ENCODE results near the gene AXIN1. TPM values are rescaled to one million over a fixed set of nuclear protein-coding genes. Genes with fewer than 3 reads are reported as not detected.

Gene AXIN1
- total RNA-seq, 1 donor from 2014 or later = 22.4 TPM

DNA sequence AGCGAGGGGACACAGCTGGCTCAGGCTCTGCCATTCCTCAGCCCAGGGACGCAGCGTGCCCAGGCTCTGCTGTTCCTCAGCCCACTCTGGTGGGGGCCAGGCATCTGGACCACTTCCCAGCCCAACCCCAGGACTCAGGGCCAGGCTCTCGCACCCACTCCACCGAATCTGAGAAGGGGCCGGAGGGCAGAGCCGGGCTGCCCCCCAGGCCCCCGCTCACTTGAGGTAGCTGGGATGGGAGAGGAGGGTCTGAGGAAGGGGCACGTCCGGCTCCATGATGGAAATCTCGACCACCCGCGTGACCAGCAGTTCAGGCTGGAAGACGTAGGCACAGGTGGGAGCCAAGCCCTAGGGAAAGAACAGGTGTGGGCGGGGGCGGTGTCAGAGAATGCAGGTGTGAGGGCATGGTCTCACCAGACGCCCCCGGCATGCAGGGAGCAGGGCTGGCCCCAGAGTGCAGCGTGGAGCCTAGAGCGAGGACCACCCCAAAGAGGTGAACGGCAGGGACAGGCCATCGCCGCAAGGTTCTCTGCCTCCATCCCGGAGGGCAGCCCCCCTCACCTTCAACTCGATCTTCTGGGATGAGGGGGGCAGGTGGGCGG is 24.4 kb upstream of the AXIN1 start:
- DNase-seq (no peak), ATAC-seq (no peak)
- intact Hi-C loops (cut with DNase I) = no loop called here
- Histone ChIP-seq H3K27ac (no peak overlapping the region), H3K4me3 (no peak overlapping the region), H3K4me1 (peaks cover 27% of the 10 kb centered on the region), H3K27me3 (ENCODE audit: low read depth) (no peaks in the 10 kb centered on the region), H3K9me3 (no peaks in the 10 kb centered on the region), H3K36me3 (peaks cover 53% of the 10 kb centered on the region)
- TF ChIP-seq CTCF (IDR thresholded peaks at IDR 0.05) = no peak

- intact Hi-C loops (cut with DNase I) = no loop called here
- Histone ChIP-seq H3K4me3 (no peak overlapping the region), H3K36me3 (peaks cover 58% of the 10 kb centered on the region), H3K27me3 (ENCODE audit: low read depth) (no peaks in the 10 kb centered on the region), H3K4me1 (peaks cover 28% of the 10 kb centered on the region), H3K27ac (no peak overlapping the region), H3K9me3 (no peaks in the 10 kb centered on the region)
- TF ChIP-seq CTCF (IDR thresholded peaks at IDR 0.05) = no peak
- ATAC-seq (no peak), DNase-seq (no peak)
These were observed 23.6 kb upstream of the AXIN1 start for GRCh38 chr16:375927-376816.

DNA sequence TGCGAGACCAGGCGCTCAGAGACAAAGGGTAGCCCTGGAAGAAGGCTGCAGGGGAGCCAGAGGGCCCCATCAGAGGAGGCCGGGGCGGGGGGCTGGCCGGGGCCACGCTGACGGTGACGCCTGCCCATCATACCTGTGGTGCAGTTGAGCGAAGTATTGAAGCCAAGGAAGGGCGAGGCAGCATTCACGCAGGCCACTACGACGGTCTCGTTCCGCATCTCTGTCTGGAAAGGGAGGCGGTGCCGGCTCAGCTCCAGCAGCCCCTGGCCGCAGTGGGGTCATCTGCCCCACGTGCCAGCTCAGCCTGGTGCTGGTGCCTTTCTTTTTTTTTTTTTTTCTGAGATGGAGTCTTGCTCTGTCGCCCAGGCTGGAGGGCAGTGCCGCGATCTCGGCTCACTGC is 22.7 kb upstream of the AXIN1 start:
- ATAC-seq (no peak), DNase-seq (no peak)
- no peak overlapping the region for H3K4me3 ChIP-seq
- H3K9me3 ChIP-seq = no peaks in the 10 kb centered on the region
- H3K27ac ChIP-seq = no peak overlapping the region
- intact Hi-C loops (cut with DNase I) = no loop called here
- no peak for TF ChIP-seq CTCF (IDR thresholded peaks at IDR 0.05)
- H3K4me1 ChIP-seq = peaks cover 24% of the 10 kb centered on the region
- peaks cover 58% of the 10 kb centered on the region for H3K36me3 ChIP-seq
- H3K27me3 ChIP-seq (ENCODE audit: low read depth) = no peaks in the 10 kb centered on the region

- intact Hi-C loops (cut with DNase I) = no loop called here
- Histone ChIP-seq H3K9me3 (no peaks in the 10 kb centered on the region), H3K27ac (no peak overlapping the region), H3K4me3 (no peak overlapping the region), H3K27me3 (ENCODE audit: low read depth) (no peaks in the 10 kb centered on the region), H3K36me3 (peaks cover 58% of the 10 kb centered on the region), H3K4me1 (peaks cover 24% of the 10 kb centered on the region)
- no peak for TF ChIP-seq CTCF (IDR thresholded peaks at IDR 0.05)
- no peak for ATAC-seq
- no peak for DNase-seq
These were observed 22.0 kb upstream of the AXIN1 start for GRCh38 chr16:374616-374926.

DNA sequence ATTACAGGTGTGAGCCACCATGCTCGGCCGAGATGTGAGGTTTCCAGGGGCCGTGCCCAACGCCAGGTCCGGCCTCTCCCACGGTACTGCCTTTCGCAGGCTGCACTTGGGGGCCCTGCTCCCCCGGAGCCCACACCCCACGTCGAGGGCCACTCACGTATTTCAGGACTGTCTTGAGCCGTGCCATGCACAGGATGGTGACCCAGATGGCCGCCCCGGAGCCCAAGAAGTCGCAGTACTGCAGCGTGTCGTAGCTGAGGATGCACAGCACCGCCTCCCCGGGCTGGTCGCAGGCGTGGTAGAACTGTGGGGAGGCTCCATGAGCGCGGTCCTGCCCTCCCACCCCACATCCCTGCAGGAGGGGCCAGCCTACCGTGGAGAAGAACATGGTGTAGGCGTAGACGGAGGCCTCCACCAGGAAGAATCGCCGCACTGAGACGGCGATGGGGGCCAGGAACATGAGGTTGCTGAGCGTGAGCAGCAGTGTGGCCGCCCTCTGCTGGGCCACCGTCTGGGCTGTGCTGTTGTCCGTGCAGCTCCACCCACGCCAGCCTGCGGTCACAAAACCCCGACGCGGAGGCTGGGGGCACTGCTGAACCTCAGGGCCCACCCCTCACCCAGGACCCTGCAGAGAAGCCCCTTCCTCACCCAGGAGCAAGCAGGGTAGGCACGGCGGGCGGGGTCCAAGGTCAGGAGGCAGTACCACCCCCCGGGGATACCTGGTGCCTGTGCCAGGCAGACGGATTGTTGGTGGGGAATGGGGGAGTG is 21.5 kb upstream of the AXIN1 start:
- no peak for DNase-seq
- TF ChIP-seq CTCF (IDR thresholded peaks at IDR 0.05) = no peak

More for the DNA sequence above, 21.5 kb upstream of the AXIN1 start:
- peaks cover 60% of the 10 kb centered on the region for H3K36me3 ChIP-seq
- no peaks in the 10 kb centered on the region for H3K9me3 ChIP-seq
- H3K27ac ChIP-seq = no peak overlapping the region
- no peaks in the 10 kb centered on the region for H3K27me3 ChIP-seq (ENCODE audit: low read depth)
- H3K4me3 ChIP-seq = no peak overlapping the region
- intact Hi-C loops (cut with DNase I) = no loop called here
- peaks cover 23% of the 10 kb centered on the region for H3K4me1 ChIP-seq
- ATAC-seq = no peak

Measured in lower lobe of right lung (tissue), 2 donors.